ENCODE data around the gene HES3.

DNA sequence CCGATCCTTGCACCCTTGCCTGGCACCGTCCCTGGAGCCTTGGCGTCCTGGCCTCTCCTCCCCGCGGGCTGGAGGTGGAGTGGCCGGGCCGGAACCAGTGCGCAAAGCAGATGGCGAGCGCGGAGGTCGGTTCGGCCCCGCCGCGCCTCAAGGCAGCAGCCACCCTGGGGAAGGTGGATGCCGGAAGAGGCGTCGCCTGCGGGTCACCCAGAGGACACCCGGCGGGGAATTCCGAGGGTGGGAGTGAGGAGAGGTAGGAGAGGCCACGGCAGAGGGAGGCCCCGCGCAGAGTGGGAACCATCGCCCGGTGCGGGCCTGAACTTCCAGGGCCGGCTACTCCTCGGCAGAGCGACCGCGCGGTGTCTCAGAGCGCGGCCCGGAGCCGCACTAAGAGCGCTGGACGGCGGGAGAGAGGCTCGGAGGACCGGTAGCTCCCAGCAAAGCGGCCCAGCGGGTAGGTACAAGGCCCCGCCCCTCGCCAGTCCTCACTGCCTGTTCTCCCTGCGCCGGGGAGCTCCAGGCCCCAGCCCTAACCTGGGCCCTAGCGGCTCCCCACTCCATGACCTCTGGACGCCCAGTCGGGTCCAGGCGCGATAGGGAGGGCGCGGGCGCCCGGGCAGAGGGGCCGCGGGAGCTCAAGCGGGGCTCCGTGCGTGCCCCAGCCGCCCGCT lies 38.0 kb upstream of the HES3 start, which contains the start of gene RNF207:
- TF ChIP-seq CTCF (IDR thresholded peaks at IDR 0.05; ENCODE audit: low read length), result no peak
- no peak for TF ChIP-seq EZH2 (IDR thresholded peaks at IDR 0.05; ENCODE audit: borderline replicate concordance, low read length)
